MM.1S (cell line): ENCODE data around the gene FOSL1.

Experiments
- CTCF ChIP-seq: fragments of 300-600 bp; sonication (generic); IDR thresholded peaks from 2 replicates; pipeline ENCODE4 v1.5.1; 2016; ENCODE audit warnings: antibody characterized with exemption, low read length, mixed read lengths
- EZH2phosphoT487 ChIP-seq: fragments of 300-600 bp; sonication (generic); IDR thresholded peaks from 2 replicates; pipeline ENCODE4 v1.6.1; 2018; ENCODE audit warnings: antibody characterized with exemption, low read length

GRCh38 chr11:65894034-65894591 is 6.1 kb downstream of the FOSL1 start:
- TF ChIP-seq CTCF: no peak
- no peak for TF ChIP-seq EZH2phosphoT487
